Mononuclear cell (primary cell): ENCODE measurements around the gene CANT1. TPM values are rescaled to one million over a fixed set of nuclear protein-coding genes. Genes with fewer than 3 reads are reported as not detected.

Experiments
- H3K27me3 ChIP-seq: 2 replicates; pipeline ENCODE4 v1.6.0; 2011; ENCODE audit warnings: low read length, control low read depth; ENCODE audit not compliant: insufficient read depth
- H3K4me1 ChIP-seq: 2 replicates; pipeline ENCODE4 v1.5.1; 2011; ENCODE audit warnings: mild to moderate bottlenecking, low read length, control low read depth; ENCODE audit not compliant: insufficient read depth
- H3K4me3 ChIP-seq: 2 replicates; pipeline ENCODE4 v1.5.1; 2011; ENCODE audit warnings: mild to moderate bottlenecking, low read length, moderate library complexity
- H3K9me3 ChIP-seq: 2 replicates; pipeline ENCODE4 v1.5.1; 2011; ENCODE audit warnings: low read depth, mild to moderate bottlenecking, control low read depth, low read length
- total RNA-seq: library from RNA; depleted of rRNA; stranded (reverse); fragments of >200 nt; gene quantifications from one replicate; pipeline ENCODE4 v1.2.3, GENCODE V29; 2012

Gene CANT1
- total RNA-seq, 1 donor, result 28.1 TPM

GRCh38 chr17:78998311-78999055 is 11.1 kb downstream of the CANT1 start:
- Histone ChIP-seq H3K4me3 (no peak overlapping the region), H3K27me3 (no peaks in the 10 kb centered on the region), H3K4me1 (no peaks in the 10 kb centered on the region), H3K9me3 (no peaks in the 10 kb centered on the region)

- no peaks in the 10 kb centered on the region for H3K9me3 ChIP-seq
- no peaks in the 10 kb centered on the region for H3K27me3 ChIP-seq
- H3K4me3 ChIP-seq, result no peak overlapping the region
- H3K4me1 ChIP-seq, result no peaks in the 10 kb centered on the region
Measured at GRCh38 chr17:78997881-78998280, 11.7 kb downstream of the CANT1 start.

- Histone ChIP-seq H3K4me1 (no peaks in the 10 kb centered on the region), H3K9me3 (no peaks in the 10 kb centered on the region), H3K4me3 (no peak overlapping the region), H3K27me3 (no peaks in the 10 kb centered on the region)
Measured at GRCh38 chr17:78997231-78997741, 12.3 kb downstream of the CANT1 start.

GRCh38 chr17:78996781-78997201 is 12.8 kb downstream of the CANT1 start:
- H3K4me3 ChIP-seq, result no peak overlapping the region
- H3K4me1 ChIP-seq, result no peaks in the 10 kb centered on the region
- H3K27me3 ChIP-seq, result no peaks in the 10 kb centered on the region
- H3K9me3 ChIP-seq, result no peaks in the 10 kb centered on the region

- no peaks in the 10 kb centered on the region for H3K27me3 ChIP-seq
- no peaks in the 10 kb centered on the region for H3K4me1 ChIP-seq
- no peaks in the 10 kb centered on the region for H3K9me3 ChIP-seq
- no peak overlapping the region for H3K4me3 ChIP-seq
Measured at GRCh38 chr17:78995761-78996451, 13.7 kb downstream of the CANT1 start.

GRCh38 chr17:78995022-78995760 is 14.4 kb downstream of the CANT1 start:
- H3K4me3 ChIP-seq, result no peak overlapping the region
- no peaks in the 10 kb centered on the region for H3K4me1 ChIP-seq
- no peaks in the 10 kb centered on the region for H3K27me3 ChIP-seq
- H3K9me3 ChIP-seq, result no peaks in the 10 kb centered on the region

- Histone ChIP-seq H3K9me3 (no peaks in the 10 kb centered on the region), H3K27me3 (no peaks in the 10 kb centered on the region), H3K4me1 (no peaks in the 10 kb centered on the region), H3K4me3 (no peak overlapping the region)
Measured at GRCh38 chr17:78993981-78994671, 15.4 kb downstream of the CANT1 start.

GRCh38 chr17:78993241-78993956 is 16.2 kb downstream of the CANT1 start:
- Histone ChIP-seq H3K4me3 (no peak overlapping the region), H3K9me3 (no peaks in the 10 kb centered on the region), H3K4me1 (peaks cover 2% of the 10 kb centered on the region), H3K27me3 (no peaks in the 10 kb centered on the region)

GRCh38 chr17:78992542-78993212 is 16.9 kb downstream of the CANT1 start:
- H3K9me3 ChIP-seq, result no peaks in the 10 kb centered on the region
- H3K4me3 ChIP-seq, result no peak overlapping the region
- H3K27me3 ChIP-seq, result no peaks in the 10 kb centered on the region
- H3K4me1 ChIP-seq, result peaks cover 9% of the 10 kb centered on the region

- Histone ChIP-seq H3K4me3 (no peak overlapping the region), H3K27me3 (no peaks in the 10 kb centered on the region), H3K4me1 (peaks cover 15% of the 10 kb centered on the region), H3K9me3 (no peaks in the 10 kb centered on the region)
Measured at GRCh38 chr17:78991906-78992532, 17.5 kb downstream of the CANT1 start.

- H3K27me3 ChIP-seq, result no peaks in the 10 kb centered on the region
- no peak overlapping the region for H3K4me3 ChIP-seq
- H3K4me1 ChIP-seq, result peaks cover 24% of the 10 kb centered on the region
- H3K9me3 ChIP-seq, result no peaks in the 10 kb centered on the region
Measured at GRCh38 chr17:78991017-78991738, 18.4 kb downstream of the CANT1 start.

- Histone ChIP-seq H3K27me3 (no peaks in the 10 kb centered on the region), H3K9me3 (no peaks in the 10 kb centered on the region), H3K4me3 (no peak overlapping the region), H3K4me1 (peaks cover 31% of the 10 kb centered on the region)
Measured at GRCh38 chr17:78990349-78991016, 19.1 kb downstream of the CANT1 start.
